GM23338 (cell line): ENCODE results near the gene NSMCE4A. TPM values are rescaled to one million over a fixed set of nuclear protein-coding genes. Genes with fewer than 3 reads are reported as not detected.
"Not testable (repeated sequence)": the region's sequence is repeated elsewhere in the genome, so short reads cannot be mapped to it uniquely, and the experiment has no call there.

Source experiments
- ATAC-seq: fragments of 200-7000 bp; cut with Tn5 transposase; 3 replicates; pipeline ENCODE4 v1.9.1; 2020
- DNase-seq: peaks from one replicate; pipeline ENCODE4 v3.0.0-alpha.2; 2015; ENCODE audit warnings: low spot score
- H2AFZ ChIP-seq: fragments of 200-600 bp; sonication (generic); 2 replicates; pipeline ENCODE4 v1.8.0; 2016; ENCODE audit warnings: antibody characterized with exemption, mild to moderate bottlenecking, moderate library complexity
- H3F3A ChIP-seq: fragments of 200-600 bp; sonication (generic); replicated peaks from 2 replicates; pipeline ENCODE4 v1.8.0; 2017; ENCODE audit warnings: antibody characterized with exemption, mixed run types, low read depth
- H3K27ac ChIP-seq: fragments of 200-600 bp; sonication (generic); 2 replicates; pipeline ENCODE4 v1.6.1; 2016; ENCODE audit warnings: low read depth
- H3K27me3 ChIP-seq: fragments of 200-600 bp; sonication (generic); 2 replicates; pipeline ENCODE4 v1.8.0; 2016; ENCODE audit warnings: mild to moderate bottlenecking, mixed run types, moderate library complexity; ENCODE audit not compliant: insufficient read depth
- H3K36me3 ChIP-seq: fragments of 200-600 bp; sonication (generic); 2 replicates; pipeline ENCODE4 v1.8.0; 2016; ENCODE audit warnings: mild to moderate bottlenecking; ENCODE audit not compliant: insufficient read depth
- H3K4me1 ChIP-seq: fragments of 200-600 bp; sonication (generic); 2 replicates; pipeline ENCODE4 v1.8.0; 2016; ENCODE audit warnings: mild to moderate bottlenecking, moderate library complexity; ENCODE audit not compliant: insufficient read depth
- H3K4me2 ChIP-seq: fragments of 200-600 bp; sonication (generic); 2 replicates; pipeline ENCODE4 v1.7.1; 2017; ENCODE audit warnings: mixed run types
- H3K4me3 ChIP-seq: fragments of 200-600 bp; sonication (generic); 2 replicates; pipeline ENCODE4 v1.6.1; 2016; ENCODE audit warnings: mixed run types
- H3K79me2 ChIP-seq: fragments of 200-600 bp; sonication (generic); replicated peaks from 2 replicates; pipeline ENCODE4 v1.8.0; 2017; ENCODE audit warnings: mild to moderate bottlenecking; ENCODE audit not compliant: insufficient read depth
- H3K9me2 ChIP-seq: fragments of 200-600 bp; sonication (generic); 2 replicates; pipeline ENCODE4 v1.8.0; 2017; ENCODE audit not compliant: insufficient read depth
- H4K20me1 ChIP-seq: fragments of 200-600 bp; sonication (generic); replicated peaks from 2 replicates; pipeline ENCODE4 v1.8.0; 2017; ENCODE audit warnings: mild to moderate bottlenecking; ENCODE audit not compliant: insufficient read depth
- H3K27ac Mint-ChIP-seq: 2 replicates; pipeline ENCODE4 v1.8.0; 2020; ENCODE audit warnings: inconsistent platforms, mild to moderate bottlenecking, moderate library complexity, mixed read lengths
- H3K27me3 Mint-ChIP-seq: 3 replicates; pipeline ENCODE4 v1.8.0; 2022; ENCODE audit warnings: low read depth, mild to moderate bottlenecking, moderate library complexity, mixed read lengths, inconsistent platforms; ENCODE audit not compliant: insufficient read depth, poor library complexity
- H3K36me3 Mint-ChIP-seq: 3 replicates; pipeline ENCODE4 v1.8.0; 2021; ENCODE audit warnings: low read depth, mild to moderate bottlenecking, inconsistent platforms, moderate library complexity, mixed read lengths
- H3K4me1 Mint-ChIP-seq: 3 replicates; pipeline ENCODE4 v1.8.0; 2020; ENCODE audit warnings: mild to moderate bottlenecking, inconsistent platforms, mixed read lengths
- H3K4me3 Mint-ChIP-seq: 3 replicates; pipeline ENCODE4 v1.8.0; 2021; ENCODE audit warnings: moderate library complexity, mild to moderate bottlenecking, inconsistent platforms, mixed read lengths
- H3K9me3 Mint-ChIP-seq: 3 replicates; pipeline ENCODE4 v1.8.0; 2020; ENCODE audit warnings: moderate library complexity, mild to moderate bottlenecking, inconsistent platforms, mixed read lengths
- CREB1 ChIP-seq: fragments of 250-450 bp; sonication (Bioruptor Pico); IDR thresholded peaks from 2 replicates; pipeline ENCODE4 v1.5.0; 2020; ENCODE audit warnings: low read depth, mild to moderate bottlenecking, moderate library complexity
- EZH2 ChIP-seq: fragments of 200-600 bp; sonication (generic); IDR thresholded peaks from one replicate; pipeline ENCODE4 v1.8.0; 2017; ENCODE audit warnings: antibody characterized with exemption, mild to moderate bottlenecking, low read depth; ENCODE audit not compliant: unreplicated experiment
- EZH2phosphoT487 ChIP-seq: fragments of 200-600 bp; sonication (generic); IDR thresholded peaks from one replicate; pipeline ENCODE4 v1.8.1; 2018; ENCODE audit warnings: antibody characterized with exemption; ENCODE audit not compliant: unreplicated experiment
- JUNB ChIP-seq: IDR thresholded peaks from one replicate; pipeline ENCODE4 v1.6.1; 2016; ENCODE audit warnings: antibody characterized with exemption; ENCODE audit not compliant: unreplicated experiment
- POLR2AphosphoS5 ChIP-seq: IDR thresholded peaks from 2 replicates; pipeline ENCODE4 v1.6.1; 2016; ENCODE audit warnings: antibody characterized with exemption, low read depth
- STAT1 ChIP-seq: IDR thresholded peaks from one replicate; pipeline ENCODE4 v1.6.1; 2016; ENCODE audit warnings: antibody characterized with exemption; ENCODE audit not compliant: unreplicated experiment
- ZNF114 ChIP-seq: fragments of 250-450 bp; sonication (Bioruptor Pico); IDR thresholded peaks from 2 replicates; pipeline ENCODE4 v1.5.0; 2020; ENCODE audit warnings: mild to moderate bottlenecking, moderate library complexity
- ZNF331 ChIP-seq: fragments of 250-450 bp; sonication (Bioruptor Pico); IDR thresholded peaks from 2 replicates; pipeline ENCODE4 v1.5.0; 2020; ENCODE audit warnings: low read depth, mild to moderate bottlenecking, moderate library complexity
- ZNF462 ChIP-seq: fragments of 250-450 bp; sonication (Bioruptor Pico); IDR thresholded peaks from 2 replicates; pipeline ENCODE4 v1.5.0; 2020; ENCODE audit warnings: mild to moderate bottlenecking, moderate library complexity
- polyA plus RNA-seq: library from polyadenylated mRNA; unstranded; fragments of >200 nt; fragmentation: Nextera tagmentation; extraction: Ambion mirVana; gene quantifications from 2 replicates; pipeline ENCODE4 v1.2.1, GENCODE V29; 2016
- total RNA-seq: library from RNA; depleted of rRNA; stranded (reverse); fragments of >200 nt; shearing (Covaris generic); gene quantifications from 2 replicates; pipeline ENCODE4 v1.2.3, GENCODE V29; 2014

Gene NSMCE4A
- total and polyA plus RNA-seq, 2 experiments from 2014 or later: 84.8 to 94.9 TPM

- 0 out of 3 replicates have a peak overlapping the region, but pooled peaks have one; percentile 40 for H3K4me3 Mint-ChIP-seq
- ATAC-seq, H3K4me2 ChIP-seq, H3K4me3 ChIP-seq, DNase-seq, H3F3A ChIP-seq, H3K36me3 Mint-ChIP-seq, H3K9me3 Mint-ChIP-seq, H4K20me1 ChIP-seq, H3K4me1 ChIP-seq, H2AFZ ChIP-seq, H3K36me3 ChIP-seq, H3K27me3 ChIP-seq, H3K9me2 ChIP-seq: not testable (repeated sequence)
- Histone ChIP-seq H3K79me2 (peaks cover 19% of the 10 kb centered on the region), H3K27ac (peak overlapping the region; percentile 26; the same call in 1 of the 2 replicates)
- peaks cover 13% of the 10 kb centered on the region for H3K4me1 Mint-ChIP-seq
- H3K27me3 Mint-ChIP-seq: peaks cover 19% of the 10 kb centered on the region
- peak overlapping the region; percentile 46 for H3K27ac Mint-ChIP-seq
Observed at GRCh38 chr10:121930268-121931085, 44.5 kb downstream of the NSMCE4A start.

GRCh38 chr10:121929585-121930267, 45.3 kb downstream of the NSMCE4A start:
- Histone ChIP-seq H3K79me2 (peaks cover 27% of the 10 kb centered on the region), H3K27ac (0 out of 2 replicates have a peak overlapping the region, but pooled peaks have one; percentile 7)
- ATAC-seq, H3K9me2 ChIP-seq, DNase-seq, H3K4me2 ChIP-seq, H3K27me3 ChIP-seq, H4K20me1 ChIP-seq, H3K36me3 ChIP-seq, H3F3A ChIP-seq, H3K4me3 ChIP-seq, H3K9me3 Mint-ChIP-seq, H2AFZ ChIP-seq, H3K4me1 ChIP-seq: not testable (repeated sequence)
- H3K36me3 Mint-ChIP-seq: peaks cover 10% of the 10 kb centered on the region; the same call in 2 of the 3 replicates
- H3K27me3 Mint-ChIP-seq: peaks cover 20% of the 10 kb centered on the region
- peak overlapping the region; percentile 40 for H3K4me3 Mint-ChIP-seq
- 0 out of 2 replicates have a peak overlapping the region, but pooled peaks have one; percentile 21 for H3K27ac Mint-ChIP-seq
- H3K4me1 Mint-ChIP-seq: peaks cover 13% of the 10 kb centered on the region

- H3K27ac ChIP-seq: peak overlapping the region; percentile 95
- peak overlapping the region; percentile 78 for H3K4me2 ChIP-seq
- Mint-ChIP-seq H3K4me3 (peak overlapping the region; percentile 91), H3K9me3 (no peaks in the 10 kb centered on the region), H3K36me3 (peaks cover 7% of the 10 kb centered on the region; the same call in 2 of the 3 replicates), H3K4me1 (peaks cover 13% of the 10 kb centered on the region), H3K27me3 (peaks cover 17% of the 10 kb centered on the region), H3K27ac (peak overlapping the region; percentile 80; the same call in 1 of the 2 replicates)
- peak overlapping the region; percentile 81 for H2AFZ ChIP-seq
- H3K36me3 ChIP-seq: no peaks in the 10 kb centered on the region
- DNase-seq (no peak), ATAC-seq (peak; percentile 3; the same call in 2 of the 3 replicates)
- no peaks in the 10 kb centered on the region for H3K27me3 ChIP-seq
- H3K4me3 ChIP-seq: peak overlapping the region; percentile 92
- H3F3A ChIP-seq: no peaks in the 10 kb centered on the region
- 0 out of 2 replicates have a peak, but pooled peaks cover 3% of the 10 kb centered on the region for H4K20me1 ChIP-seq
- H3K4me1 ChIP-seq: peaks cover 3% of the 10 kb centered on the region; the same call in 1 of the 2 replicates
- peaks cover 39% of the 10 kb centered on the region for H3K79me2 ChIP-seq
- H3K9me2 ChIP-seq: no peaks in the 10 kb centered on the region
- TF ChIP-seq ZNF331 (CRISPR knock-in tag) (no peak), STAT1 (no peak), POLR2AphosphoS5 (no peak), CREB1 (CRISPR knock-in tag) (no peak), EZH2phosphoT487 (no peak), ZNF114 (no peak), ZNF462 (CRISPR knock-in tag) (no peak), JUNB (no peak), EZH2 (no peak)
Observed at GRCh38 chr10:121928528-121928884, 46.5 kb downstream of the NSMCE4A start.
